CD4-positive, alpha-beta T cell treated with Interleukin-17A for 1 hour (primary cell): Measurements from ENCODE around the gene GBGT1.

ENCODE experiments used
- DNase-seq: peaks from one replicate; pipeline ENCODE4 v3.0.0-alpha.2; 2020

GBGT1 gene

DNA sequence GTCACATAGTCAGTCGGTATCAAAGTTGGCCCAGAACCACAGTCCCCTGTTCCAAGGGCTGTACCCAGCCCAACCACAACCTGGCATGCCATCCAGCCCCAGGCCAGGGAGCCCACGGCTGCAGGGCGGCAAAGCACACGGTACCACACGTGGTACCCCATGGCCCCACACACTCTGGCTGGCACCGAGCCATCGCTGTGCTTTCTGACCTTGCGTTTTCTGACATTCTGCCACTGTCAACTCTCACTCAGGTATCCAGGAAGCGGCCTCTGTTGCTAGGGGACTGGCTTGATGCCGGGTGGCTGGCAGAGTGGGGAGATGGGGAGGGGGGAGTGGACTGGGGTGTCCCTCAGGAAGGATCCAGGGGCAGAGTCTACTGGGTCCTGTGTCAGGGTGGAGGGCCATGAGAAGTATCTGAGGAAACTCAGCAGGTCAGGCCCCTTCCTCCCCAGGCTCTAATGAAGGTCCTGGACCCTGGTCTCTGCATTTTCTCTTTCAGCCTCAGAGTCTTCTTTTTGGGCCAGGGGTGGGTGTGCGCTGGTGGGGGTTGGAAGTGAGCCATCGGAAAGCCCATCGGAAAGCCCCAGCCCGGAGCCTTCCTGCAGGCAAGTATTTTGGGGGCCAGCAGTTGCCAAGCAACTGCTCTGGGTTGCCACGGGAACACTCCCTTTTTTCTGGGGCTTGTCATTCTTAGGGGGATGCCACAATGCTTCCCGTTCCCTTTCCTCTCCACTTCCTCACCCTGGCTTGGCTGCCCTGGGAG is 21.7 kb downstream of the GBGT1 start:
- DNase-seq, result peak; percentile 93

DNA sequence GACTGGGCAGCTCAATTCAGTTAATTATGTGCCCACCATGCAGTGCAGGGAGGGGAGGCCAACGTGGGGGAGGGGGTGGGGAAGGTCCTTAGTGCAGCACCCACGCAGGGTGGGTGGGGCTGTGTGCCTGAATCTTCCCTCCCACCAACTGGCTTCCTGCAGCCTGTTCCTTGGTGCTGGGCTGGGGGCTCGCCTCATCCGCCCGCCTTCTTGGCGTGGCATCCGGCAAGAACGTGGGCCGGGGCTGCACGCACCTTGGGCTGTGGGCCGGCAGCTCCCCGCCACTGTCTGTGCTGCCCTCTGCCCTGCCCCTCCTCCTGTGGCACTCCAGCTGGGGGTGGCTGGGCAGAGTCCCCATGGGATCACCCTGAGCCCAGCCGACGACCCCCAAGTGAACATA is 23.1 kb downstream of the GBGT1 start:
- DNase-seq, result no peak

DNA sequence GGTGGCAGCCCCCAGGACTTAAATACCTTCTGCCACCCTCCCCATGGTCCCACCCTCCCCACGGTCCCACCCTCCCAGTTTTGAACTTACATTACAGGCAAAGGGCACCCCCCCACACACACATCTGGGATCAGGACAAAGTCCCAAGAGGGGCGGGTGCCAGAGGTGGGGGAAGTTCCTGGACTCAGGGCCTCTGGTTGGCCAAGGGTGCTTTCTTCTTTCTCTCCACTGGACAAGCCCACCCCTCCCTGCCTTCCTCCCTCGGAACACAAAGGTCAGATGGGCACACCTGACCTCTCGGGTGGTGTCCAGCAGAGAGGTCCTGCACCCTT is 23.6 kb downstream of the GBGT1 start:
- DNase-seq, result no peak

DNA sequence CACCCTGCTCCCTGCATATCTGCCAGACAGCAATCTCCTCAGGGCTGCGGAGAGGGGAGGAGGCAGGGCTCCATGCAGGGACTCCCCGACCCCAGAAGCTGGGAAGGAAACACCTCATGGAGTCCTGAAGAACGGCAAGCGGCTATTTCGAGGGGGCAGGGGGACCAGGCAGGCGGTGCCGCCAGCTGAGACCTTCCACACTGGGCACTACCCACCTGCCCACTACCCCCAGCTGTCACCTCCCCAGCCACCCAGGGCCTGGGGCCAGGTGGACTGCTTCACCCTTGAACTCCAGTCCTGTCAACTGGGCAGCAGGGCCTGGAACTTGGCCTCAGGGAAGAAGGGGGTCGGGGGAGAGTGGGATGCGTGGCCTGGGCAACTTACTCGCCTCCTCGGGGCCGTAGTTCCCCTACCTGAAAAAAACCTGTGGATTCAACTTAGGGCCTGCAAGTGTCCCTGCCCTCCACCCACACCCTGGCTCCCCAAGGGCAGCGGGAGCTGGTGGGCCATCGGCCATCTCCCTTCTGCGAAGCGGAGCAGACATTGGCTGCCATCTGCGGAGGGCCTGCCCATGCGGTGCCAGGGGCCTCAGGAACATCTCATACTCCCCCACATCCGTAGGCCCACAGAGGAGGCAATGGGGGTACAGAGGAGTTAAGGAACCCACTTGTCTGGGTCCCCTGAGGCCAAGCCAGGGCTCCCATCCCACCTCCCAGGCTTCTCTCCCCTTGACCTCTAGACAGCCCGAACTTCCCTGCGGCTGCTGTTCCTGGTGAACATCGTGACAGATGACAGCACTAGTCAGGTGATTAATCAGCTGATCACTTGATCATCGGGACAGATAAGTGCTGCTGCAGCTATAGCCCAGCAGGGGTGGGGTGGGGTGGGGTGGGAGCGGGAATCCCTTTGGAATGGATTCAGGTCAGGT is 24.2 kb downstream of the GBGT1 start:
- DNase-seq, result no peak

DNA sequence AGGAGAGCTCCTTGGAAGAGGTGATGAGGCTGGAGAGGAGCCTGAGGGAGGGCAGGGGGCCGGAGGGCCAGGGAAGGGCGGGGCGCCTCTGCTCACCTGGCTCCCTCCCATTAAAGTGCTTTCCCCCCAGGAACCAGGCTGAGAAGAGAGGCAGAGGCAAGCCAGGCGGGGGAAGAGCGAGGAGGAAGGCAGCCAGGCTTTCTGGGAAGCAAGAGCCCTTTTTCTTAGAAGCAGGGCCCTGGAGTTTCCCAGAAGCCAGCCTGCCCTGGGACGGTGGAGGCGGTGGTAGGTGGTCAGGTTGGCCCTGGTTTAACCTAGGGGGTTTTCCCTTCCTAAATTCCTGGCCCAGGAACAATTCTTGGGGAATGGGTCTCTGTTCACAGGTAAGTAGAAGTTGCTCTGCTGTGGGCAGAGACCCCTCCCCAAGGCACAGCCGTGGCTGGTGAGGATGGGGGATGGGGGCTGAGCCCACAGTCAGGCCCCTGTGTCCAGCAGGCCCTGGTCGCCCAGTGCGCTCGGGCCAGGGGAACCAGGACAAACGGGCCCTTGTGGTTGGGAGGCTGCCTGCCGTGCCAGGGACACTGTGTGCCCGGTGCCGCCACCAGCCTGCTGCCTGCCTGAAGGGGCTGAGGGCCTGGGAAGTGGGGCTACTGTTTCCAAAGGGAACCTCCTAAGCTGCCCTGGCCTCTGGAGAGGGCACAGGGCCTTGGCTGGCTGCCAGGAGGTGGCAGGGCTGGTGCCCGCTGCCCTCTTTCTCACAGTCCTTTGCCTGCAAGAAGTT is 26.1 kb downstream of the GBGT1 start:
- peak; percentile 36 for DNase-seq

DNA sequence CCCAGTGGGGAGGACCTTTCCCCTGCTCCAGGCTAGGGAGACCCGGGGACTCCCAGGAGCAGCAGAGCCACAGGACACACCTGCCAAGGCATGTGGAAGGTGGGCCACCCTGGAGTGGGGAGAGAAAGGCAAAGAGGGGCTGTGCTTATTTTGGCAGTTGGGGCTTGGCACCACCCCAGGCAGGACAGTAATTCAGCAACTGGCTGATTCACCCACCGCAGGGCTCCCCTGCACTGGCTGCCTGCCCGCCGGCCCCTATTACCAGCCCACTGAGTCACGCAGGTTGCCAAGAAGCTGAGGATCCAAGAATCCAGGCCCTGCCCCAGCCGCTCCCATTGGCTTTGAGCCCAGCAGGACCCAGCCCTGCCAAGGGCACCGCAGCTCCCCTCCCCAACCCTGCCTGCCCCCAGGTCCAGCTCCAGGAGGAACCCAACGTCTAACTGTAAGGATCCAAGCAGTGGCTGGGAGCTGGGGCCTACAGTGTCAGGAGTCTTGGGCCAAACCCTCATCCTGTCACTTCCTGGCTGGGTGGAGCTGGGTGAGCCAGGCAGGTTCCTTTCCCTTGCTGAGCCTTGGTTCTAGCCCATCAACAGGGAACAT is 28.5 kb downstream of the GBGT1 start:
- peak; percentile 61 for DNase-seq

DNA sequence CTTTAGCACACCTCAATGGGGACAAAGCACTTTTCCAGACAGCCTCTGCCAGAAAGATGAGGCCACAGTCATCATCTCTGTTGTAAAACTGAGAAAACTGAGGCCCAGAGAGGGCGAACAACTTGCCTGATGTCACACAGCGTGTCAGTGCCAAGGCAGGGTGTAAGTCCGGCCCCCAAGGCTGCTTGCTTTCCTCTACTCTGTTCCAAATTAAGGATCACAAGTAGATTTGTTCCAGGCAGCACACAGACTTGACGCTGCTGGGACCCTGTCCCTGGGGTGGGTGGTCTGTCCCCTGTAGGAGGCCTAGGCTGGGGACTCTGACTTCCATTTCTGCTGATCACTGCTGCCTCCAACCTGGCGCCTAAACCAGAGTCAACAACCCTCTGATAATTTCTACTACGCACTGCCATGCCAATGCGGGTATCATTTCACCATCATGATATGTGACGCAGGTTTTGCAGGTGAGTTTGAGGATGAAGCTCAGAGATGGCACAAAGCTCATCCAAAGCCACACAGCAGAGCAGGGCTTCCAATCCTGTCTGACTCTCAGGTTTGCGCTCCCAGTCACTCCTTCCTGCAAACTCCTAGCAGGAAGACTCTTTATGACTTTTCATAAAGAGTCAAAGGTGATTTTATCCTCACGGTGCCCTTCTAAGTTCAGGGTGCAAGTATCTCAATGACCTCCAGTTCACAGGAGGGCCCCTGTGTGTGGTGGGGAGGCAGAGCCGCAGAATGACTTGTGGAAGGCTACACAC is 29.1 kb downstream of the GBGT1 start:
- peak; percentile 32 for DNase-seq

DNA sequence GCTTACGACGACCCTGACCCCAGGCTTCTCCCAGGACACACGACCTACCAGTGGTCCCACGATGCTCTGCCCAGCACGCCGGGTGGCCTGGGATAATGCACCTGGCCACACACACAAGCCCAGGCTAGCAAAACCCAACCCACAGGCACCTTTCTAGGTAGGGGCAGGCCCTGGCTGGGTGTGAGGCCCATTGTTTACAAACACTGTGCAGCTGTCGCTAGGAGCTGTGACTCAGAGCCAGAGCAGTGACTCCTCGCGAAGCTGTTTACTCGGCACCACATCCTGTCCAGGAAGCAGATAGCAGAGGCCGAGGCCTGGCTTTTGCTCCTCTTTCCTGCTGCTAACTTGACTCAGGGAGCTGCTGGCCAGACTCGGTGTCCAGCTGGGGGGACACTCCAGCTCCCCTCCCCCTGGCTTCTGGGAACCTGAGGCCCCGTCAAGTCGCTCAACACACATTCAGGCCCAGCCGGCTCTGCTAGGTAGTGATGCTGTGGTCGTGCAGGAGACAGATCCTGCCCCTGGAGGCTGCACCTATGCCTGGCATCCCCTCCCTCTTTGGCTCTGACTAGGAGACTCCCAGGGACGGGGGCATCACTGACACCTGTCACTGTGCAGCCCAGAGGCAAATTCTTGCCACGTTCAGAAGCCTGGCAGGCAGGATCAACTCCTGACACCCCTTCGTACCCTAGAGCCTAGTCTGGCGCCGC is 29.9 kb downstream of the GBGT1 start:
- peak; percentile 96 for DNase-seq

DNA sequence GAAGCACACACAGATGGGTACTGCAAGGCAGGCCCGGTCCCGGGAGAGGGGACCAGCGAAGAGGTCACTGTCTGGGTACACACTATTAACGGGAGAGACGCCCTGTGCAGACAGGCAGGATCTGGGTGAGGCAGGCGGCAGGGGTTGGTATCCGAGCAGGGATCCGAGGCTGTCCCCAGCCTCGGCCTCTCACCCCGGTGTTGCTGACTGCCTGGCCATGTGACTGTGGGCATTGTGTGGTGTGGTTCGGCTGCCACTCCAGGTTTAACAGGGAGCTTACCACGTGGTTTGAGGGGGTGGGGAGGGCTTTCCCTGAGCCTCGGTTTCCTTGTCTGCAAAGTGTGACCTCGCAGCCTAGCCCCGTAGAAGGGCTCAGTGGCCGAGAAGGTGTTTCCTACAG is 31.5 kb downstream of the GBGT1 start:
- DNase-seq, result no peak

DNA sequence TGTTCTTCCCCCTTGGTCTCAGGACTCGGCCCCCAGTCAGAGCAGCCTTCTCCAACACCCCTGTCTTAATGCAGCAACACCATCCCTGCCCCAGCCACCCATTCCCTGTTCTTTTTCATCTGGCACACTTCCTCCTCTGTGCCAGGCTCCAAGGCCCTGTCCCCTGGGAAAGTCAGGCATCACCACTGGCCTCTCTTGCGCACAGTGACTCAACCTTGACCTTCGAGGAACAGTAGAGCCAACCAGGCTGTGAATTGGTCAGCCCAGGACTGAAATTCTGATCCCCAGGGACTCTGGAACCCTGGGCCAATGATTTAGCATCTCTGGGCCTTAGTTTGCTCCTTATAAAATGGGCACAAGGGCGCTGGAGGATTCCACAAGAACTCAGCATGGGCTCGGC is 32.2 kb downstream of the GBGT1 start:
- no peak for DNase-seq

DNA sequence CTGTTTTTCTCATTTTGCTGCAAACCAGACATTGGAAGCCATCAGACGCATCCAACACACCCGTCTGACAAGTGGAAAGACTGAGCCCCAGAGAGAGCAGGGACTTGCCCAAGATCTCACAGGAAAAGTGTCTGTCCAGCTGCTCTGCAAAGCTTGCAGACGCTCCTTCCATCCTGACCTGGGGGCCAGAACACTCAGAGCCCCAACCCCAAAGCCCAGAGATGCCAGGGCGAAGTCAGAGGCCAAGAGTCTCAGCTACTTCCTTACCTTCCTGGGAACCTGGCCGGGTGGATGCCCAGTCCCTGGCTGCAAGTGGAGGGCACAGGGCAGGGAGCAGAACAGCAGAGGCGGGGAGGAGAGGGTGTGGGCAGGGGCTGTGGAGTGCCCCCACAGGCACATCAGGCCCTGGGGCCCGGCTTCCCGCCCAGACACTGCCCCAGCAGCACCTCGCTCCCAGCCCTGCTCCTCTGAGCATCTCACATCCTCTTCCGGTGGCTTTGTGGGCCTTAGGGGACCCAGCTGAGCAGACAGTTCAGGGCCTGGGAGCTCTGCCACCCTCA is 32.9 kb downstream of the GBGT1 start:
- peak; percentile 85 for DNase-seq

DNA sequence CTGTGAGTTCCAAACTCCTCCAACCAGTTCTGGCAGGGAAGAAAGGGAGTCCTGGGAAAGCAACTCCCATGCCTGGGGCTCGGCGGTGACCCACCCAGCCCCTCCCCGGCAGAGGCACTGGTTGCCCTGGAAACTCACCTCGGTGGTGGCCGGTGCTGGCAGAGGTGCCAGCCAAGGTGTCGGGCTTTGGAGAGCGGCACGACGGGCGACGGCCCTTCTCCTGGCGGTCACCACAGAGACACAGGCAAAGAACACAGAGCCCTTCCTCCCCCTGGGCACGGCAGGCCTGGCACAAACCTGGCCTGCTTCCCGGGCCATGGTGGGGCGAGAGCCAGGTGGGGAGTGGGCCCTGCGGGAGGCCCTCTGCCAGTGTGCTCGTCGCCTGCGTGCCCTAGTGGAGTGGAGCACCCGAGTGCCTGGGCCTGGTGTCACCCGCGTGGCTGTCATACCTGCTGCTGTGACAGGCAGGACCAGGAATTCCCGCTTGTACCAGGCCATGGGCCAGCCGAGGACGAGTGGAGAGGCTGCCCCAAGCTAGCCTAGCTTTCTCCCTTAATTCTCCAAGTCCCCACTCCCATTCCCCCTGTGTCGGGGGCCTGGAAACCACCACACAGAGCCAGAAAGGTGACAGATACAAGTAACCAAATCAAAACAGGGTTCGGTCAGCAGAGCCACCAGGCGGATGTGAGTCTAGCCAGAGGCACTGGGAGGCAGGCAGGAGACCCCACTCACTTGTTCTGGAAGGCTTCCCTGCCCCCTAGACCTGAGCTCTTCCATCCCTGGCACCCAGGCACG is 34.5 kb downstream of the GBGT1 start:
- DNase-seq, result peak; percentile 66

DNA sequence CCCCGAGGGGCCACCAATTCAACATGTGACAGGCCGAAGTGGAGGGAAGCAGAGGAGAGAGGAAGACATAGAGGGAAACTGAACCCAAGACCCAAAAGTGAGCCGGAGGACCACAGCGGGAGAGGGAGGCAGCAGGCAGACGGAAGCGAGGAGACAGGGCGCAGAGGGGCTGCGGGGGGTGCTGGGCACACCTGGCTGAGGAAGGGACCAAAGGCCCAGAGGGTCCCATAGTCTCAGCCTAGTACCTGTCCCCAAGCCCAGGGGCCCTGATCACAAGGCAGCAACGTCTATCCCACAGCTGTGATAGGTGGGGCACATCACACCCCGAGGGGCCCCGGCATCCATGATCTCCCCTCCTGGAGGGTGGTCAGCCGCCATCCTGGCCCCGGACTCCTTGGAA is 35.6 kb downstream of the GBGT1 start:
- DNase-seq, result no peak

DNA sequence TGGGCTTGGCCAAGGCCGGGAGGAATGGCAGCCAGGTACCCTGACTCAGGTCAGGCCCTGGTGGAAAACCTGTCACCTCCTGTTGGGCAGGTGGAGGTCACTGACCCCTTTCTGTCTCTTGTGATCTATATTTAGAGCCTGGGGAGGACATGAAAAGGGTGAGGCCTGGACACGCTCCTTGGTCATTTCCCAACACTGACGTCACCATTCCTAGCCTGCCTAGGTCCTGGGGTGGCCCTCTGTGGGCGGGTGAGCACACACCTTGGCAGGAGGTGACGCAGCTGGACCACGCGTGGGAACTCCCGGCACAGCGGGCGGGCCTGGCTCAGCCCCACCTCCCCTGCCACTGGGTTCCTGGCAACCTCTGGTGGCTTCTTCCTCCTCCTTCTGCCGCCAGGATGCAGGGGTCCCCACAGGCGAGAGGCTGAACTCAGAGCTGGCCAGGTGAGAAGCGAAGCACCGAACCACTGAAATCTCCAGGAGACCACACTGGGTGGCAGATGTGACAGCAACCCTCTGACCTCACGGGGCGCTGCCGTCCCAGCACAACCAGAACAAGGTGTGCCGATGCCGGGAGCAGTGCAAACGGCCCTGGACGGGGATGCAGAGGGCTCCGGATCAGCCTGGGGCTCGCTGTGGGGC is 36.3 kb downstream of the GBGT1 start:
- DNase-seq, result peak; percentile 87

DNA sequence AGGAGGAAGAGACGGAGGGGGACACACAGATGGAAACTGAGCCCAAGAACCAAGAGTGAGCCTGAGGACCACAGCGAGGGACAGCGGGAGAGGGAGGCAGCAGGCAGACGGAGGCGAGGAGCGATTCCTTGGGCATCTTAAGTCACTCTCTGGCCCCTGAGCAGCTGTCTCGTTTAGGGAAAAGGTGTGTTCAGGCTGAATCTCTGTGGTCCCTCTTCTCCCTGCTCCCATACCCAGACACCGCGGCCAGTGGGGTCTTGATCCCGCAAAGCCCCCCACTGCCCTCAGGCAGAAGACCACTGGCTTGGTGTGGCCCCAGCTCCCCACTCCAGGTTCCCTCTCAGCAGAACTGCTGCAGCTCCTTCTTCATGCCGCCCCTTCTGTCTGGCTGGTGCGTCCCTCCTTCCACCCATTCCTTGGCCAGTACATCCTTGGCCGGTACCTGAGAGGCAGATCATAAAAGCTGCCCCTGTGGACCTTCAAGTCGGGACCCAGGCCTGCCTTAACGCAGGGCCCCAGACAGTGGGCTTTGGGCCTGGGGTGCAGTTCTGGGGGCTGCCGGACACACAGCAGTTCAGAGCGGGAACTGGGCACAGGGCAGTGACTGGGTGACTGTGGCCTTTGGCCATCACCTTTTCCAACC is 36.9 kb downstream of the GBGT1 start:
- DNase-seq, result no peak

DNA sequence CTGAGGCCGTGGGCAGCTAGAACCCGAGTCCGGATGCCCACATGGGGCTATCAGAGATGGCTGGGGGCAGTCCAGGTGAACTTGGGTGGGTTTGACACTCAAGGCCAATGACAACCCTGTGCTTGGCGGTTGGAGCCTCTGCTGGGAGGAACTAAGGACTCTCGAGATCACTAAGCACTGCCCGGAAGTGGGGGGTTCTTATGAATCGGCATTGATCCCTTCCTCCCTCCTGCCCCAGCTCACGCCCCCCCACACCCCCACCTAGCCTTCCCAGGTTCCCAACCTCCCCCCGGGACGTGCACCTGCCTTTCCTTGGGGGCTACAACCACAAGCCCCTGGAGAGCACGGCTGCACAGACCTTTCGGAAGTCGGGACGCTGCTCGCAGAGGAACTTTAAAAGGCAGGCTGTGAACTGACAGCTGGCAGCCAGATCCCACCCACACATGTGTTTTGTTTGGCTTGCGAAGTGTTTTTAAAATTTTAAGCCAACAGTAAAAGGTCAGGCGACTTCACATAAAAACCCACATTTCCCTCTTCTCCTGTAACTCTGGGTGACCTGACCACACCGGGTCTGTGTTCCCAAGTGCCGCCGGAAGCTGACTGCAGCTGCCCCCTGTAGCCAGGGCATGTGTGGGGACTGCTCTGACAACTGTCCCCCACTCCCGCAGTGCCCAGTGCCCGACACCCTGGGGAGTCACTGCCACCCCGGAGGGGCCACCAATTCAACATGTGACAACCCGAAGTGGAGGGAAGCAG is 37.6 kb downstream of the GBGT1 start:
- DNase-seq, result peak; percentile 67

DNA sequence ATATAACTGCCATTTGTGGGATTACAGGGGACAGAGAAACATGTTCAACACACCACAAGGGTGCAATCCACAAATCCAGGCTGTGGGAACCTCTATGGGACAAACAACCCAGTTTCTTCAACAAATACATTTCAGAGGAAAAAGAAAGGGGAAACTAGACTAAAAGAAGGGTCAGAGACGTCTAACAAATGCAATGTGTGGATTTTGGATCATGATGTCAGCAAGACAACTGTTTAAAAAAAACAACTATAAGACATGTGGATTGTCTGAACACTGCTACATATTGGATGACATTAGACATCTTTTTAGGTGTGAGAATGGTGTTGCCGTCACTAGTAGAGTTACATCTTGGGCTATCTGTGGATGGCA is 38.8 kb downstream of the GBGT1 start:
- DNase-seq, result no peak

DNA sequence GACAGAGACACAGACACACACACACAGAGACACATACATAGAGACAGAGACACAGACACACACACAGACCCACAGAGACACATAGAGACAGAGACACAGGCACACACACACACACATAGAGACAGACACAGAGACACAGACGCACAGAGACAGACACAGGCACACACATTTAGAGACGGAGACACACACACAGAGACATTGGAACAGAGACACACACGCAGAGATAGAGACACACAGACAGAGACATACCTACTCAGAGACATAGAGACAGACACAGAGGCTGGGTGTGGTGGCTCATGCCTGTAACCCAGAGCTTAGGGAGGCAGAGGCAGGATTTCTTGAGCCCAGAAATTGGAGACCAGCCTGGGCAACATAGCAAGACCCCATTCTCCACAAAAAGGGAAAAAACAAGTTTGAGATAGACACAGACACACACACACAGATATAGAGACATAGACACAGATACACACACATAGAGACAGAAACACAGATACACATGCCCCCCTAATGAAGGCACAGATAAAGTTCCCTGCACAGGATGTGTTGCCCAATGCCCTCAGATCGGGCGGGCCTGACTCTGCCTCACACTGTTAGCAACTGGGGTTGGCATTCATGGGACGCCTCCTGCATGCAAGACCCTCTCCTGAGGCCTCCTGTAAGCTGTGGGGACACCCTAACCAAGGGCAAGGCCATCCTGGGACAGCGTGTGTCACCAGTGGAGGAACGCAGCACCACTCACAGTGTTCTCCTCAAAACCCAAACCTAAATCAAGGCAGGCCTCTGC is 39.4 kb downstream of the GBGT1 start:
- DNase-seq, result no peak
